DND-41 (cell line): Measurements from ENCODE around the gene PHKG2.

Experiments used
- ATAC-seq: fragments of 200-7000 bp; cut with Tn5 transposase; 3 replicates; pipeline ENCODE4 v1.9.1; 2021; ENCODE audit warnings: low read depth; ENCODE audit not compliant: insufficient read depth
- DNase-seq: peaks from one replicate; pipeline ENCODE4 v3.0.0-alpha.2; 2020
- H2AFZ ChIP-seq: 2 replicates; pipeline ENCODE4 v1.6.0; 2012; ENCODE audit warnings: low read depth, low read length
- H3K27ac ChIP-seq: 2 replicates; pipeline ENCODE4 v1.5.1; 2012; ENCODE audit warnings: low read length, inconsistent platforms
- H3K27me3 ChIP-seq: fragments of 200-600 bp; sonication (generic); 2 replicates; pipeline ENCODE4 v1.6.0; 2012; ENCODE audit warnings: low read length, mild to moderate bottlenecking, inconsistent platforms; ENCODE audit not compliant: insufficient read depth, poor library complexity
- H3K36me3 ChIP-seq: 2 replicates; pipeline ENCODE4 v1.5.1; 2012; ENCODE audit warnings: low read length, inconsistent platforms; ENCODE audit not compliant: insufficient read depth
- H3K4me1 ChIP-seq: 2 replicates; pipeline ENCODE4 v1.5.1; 2012; ENCODE audit warnings: mild to moderate bottlenecking, low read length; ENCODE audit not compliant: insufficient read depth
- H3K4me2 ChIP-seq: 2 replicates; pipeline ENCODE4 v1.6.0; 2012; ENCODE audit warnings: mild to moderate bottlenecking, moderate library complexity, low read length, inconsistent platforms; ENCODE audit not compliant: insufficient read depth
- H3K4me3 ChIP-seq, 2 experiments: fragments of 200-600 bp in 1 of 2; shearing (Covaris generic) in 1 of 2; 2 replicates each; pipeline ENCODE4 v1.5.1; 2012 to 2016; ENCODE audit warnings: inconsistent platforms in 2 of 2, low read length in 2 of 2, mild to moderate bottlenecking in 2 of 2, low read depth in 1 of 2, moderate library complexity in 1 of 2
- H3K79me2 ChIP-seq: 2 replicates; pipeline ENCODE4 v1.6.0; 2012; ENCODE audit warnings: low read length, inconsistent platforms; ENCODE audit not compliant: insufficient read depth
- H3K9ac ChIP-seq: 2 replicates; pipeline ENCODE4 v1.6.0; 2012; ENCODE audit warnings: low read depth, mild to moderate bottlenecking, inconsistent platforms, low read length, moderate library complexity
- H3K9me3 ChIP-seq: 2 replicates; pipeline ENCODE4 v1.5.1; 2012; ENCODE audit warnings: low read length, moderate library complexity, mild to moderate bottlenecking, inconsistent platforms; ENCODE audit not compliant: insufficient read depth, severe bottlenecking
- H4K20me1 ChIP-seq: 2 replicates; pipeline ENCODE4 v1.6.0; 2012; ENCODE audit warnings: low read length; ENCODE audit not compliant: insufficient read depth
- CTCF ChIP-seq: IDR thresholded peaks from 2 replicates; pipeline ENCODE4 v1.5.1; 2012; ENCODE audit warnings: borderline replicate concordance, low read length, moderate library complexity, mild to moderate bottlenecking; ENCODE audit not compliant: poor library complexity, severe bottlenecking; ENCODE audit errors: extremely low read depth
- EZH2 ChIP-seq: IDR thresholded peaks from 3 replicates; pipeline ENCODE4 v1.6.1; 2012; ENCODE audit warnings: borderline replicate concordance, low read depth, mild to moderate bottlenecking, moderate library complexity, low read length, inconsistent platforms; ENCODE audit not compliant: severe bottlenecking

PHKG2 gene

GRCh38 chr16:30785126-30786106 lies 37.2 kb downstream of the PHKG2 start:
- H2AFZ ChIP-seq = no peak overlapping the region; the same call in 1 of the 2 replicates
- H3K27ac ChIP-seq = peak overlapping the region; percentile 53; the same call in 1 of the 2 replicates
- H3K4me2 ChIP-seq = peak overlapping the region; percentile 71
- H3K79me2 ChIP-seq = peaks cover 5% of the 10 kb centered on the region
- H3K9ac ChIP-seq = peak overlapping the region; percentile 78
- ATAC-seq (no peak), DNase-seq (no peak)
- peaks cover 24% of the 10 kb centered on the region for H3K4me1 ChIP-seq
- H4K20me1 ChIP-seq = no peaks in the 10 kb centered on the region; the same call in 1 of the 2 replicates
- no peaks in the 10 kb centered on the region for H3K9me3 ChIP-seq
- H3K27me3 ChIP-seq = peaks cover 5% of the 10 kb centered on the region
- H3K4me3 ChIP-seq = peak overlapping the region in 1 of 2 experiments; percentile 80; a peak in 2 of 4 replicates
- H3K36me3 ChIP-seq = peaks cover 22% of the 10 kb centered on the region
- TF ChIP-seq EZH2 = no peak

- Histone ChIP-seq H3K4me3 (peak overlapping the region; percentile 45 to 80; a peak in 3 of 4 replicates), H3K9ac (peak overlapping the region; percentile 78), H3K9me3 (no peaks in the 10 kb centered on the region), H3K36me3 (peaks cover 22% of the 10 kb centered on the region), H3K27me3 (peaks cover 5% of the 10 kb centered on the region), H4K20me1 (no peaks in the 10 kb centered on the region; the same call in 1 of the 2 replicates), H3K4me1 (peaks cover 24% of the 10 kb centered on the region), H3K27ac (peak overlapping the region; percentile 53; the same call in 1 of the 2 replicates), H2AFZ (peak overlapping the region; percentile 92), H3K4me2 (peak overlapping the region; percentile 71), H3K79me2 (peaks cover 5% of the 10 kb centered on the region)
- DNase-seq (peak; percentile 35), ATAC-seq (peak; percentile 68)
- TF ChIP-seq CTCF (no peak), EZH2 (peak; percentile 49)
Measured at GRCh38 chr16:30786115-30786935, 38.1 kb downstream of the PHKG2 start.

- Histone ChIP-seq H3K4me3 (peak within 1 kb of the TSS; percentile 45 to 80; a peak in 3 of 4 replicates), H3K9me3 (no peaks in the 10 kb centered on the region), H2AFZ (peak within 1 kb of the TSS; percentile 92), H3K9ac (peak within 1 kb of the TSS; percentile 78), H3K36me3 (peaks cover 17% of the 10 kb centered on the region), H3K27ac (peak within 1 kb of the TSS; percentile 59; the same call in 1 of the 2 replicates), H4K20me1 (no peaks in the 10 kb centered on the region), H3K27me3 (peaks cover 5% of the 10 kb centered on the region), H3K79me2 (peaks cover 5% of the 10 kb centered on the region), H3K4me2 (peak within 1 kb of the TSS; percentile 71), H3K4me1 (peaks cover 24% of the 10 kb centered on the region)
- DNase-seq = peak; percentile 39
- peak; percentile 61 for ATAC-seq
- TF ChIP-seq CTCF (no peak), EZH2 (no peak)
Measured at GRCh38 chr16:30786936-30787612, 38.8 kb downstream of the PHKG2 start, which contains the start of gene ZNF629. ZNF629 (minus strand) TSS chr16:30787205; CDS start chr16:30784482, 2,723 bp downstream.
